DND-41 (cell line): ENCODE measurements around the gene ZNF275.

Experiments
- ATAC-seq: fragments of 200-7000 bp; cut with Tn5 transposase; 3 replicates; pipeline ENCODE4 v1.9.1; 2021; ENCODE audit warnings: low read depth; ENCODE audit not compliant: insufficient read depth
- DNase-seq: peaks from one replicate; pipeline ENCODE4 v3.0.0-alpha.2; 2020
- H2AFZ ChIP-seq: 2 replicates; pipeline ENCODE4 v1.6.0; 2012; ENCODE audit warnings: low read depth, low read length
- H3K27ac ChIP-seq: 2 replicates; pipeline ENCODE4 v1.5.1; 2012; ENCODE audit warnings: low read length, inconsistent platforms
- H3K27me3 ChIP-seq: fragments of 200-600 bp; sonication (generic); 2 replicates; pipeline ENCODE4 v1.6.0; 2012; ENCODE audit warnings: low read length, mild to moderate bottlenecking, inconsistent platforms; ENCODE audit not compliant: insufficient read depth, poor library complexity
- H3K36me3 ChIP-seq: 2 replicates; pipeline ENCODE4 v1.5.1; 2012; ENCODE audit warnings: low read length, inconsistent platforms; ENCODE audit not compliant: insufficient read depth
- H3K4me1 ChIP-seq: 2 replicates; pipeline ENCODE4 v1.5.1; 2012; ENCODE audit warnings: mild to moderate bottlenecking, low read length; ENCODE audit not compliant: insufficient read depth
- H3K4me2 ChIP-seq: 2 replicates; pipeline ENCODE4 v1.6.0; 2012; ENCODE audit warnings: mild to moderate bottlenecking, moderate library complexity, low read length, inconsistent platforms; ENCODE audit not compliant: insufficient read depth
- H3K4me3 ChIP-seq, 2 experiments: fragments of 200-600 bp in 1 of 2; shearing (Covaris generic) in 1 of 2; 2 replicates each; pipeline ENCODE4 v1.5.1; 2012 to 2016; ENCODE audit warnings: inconsistent platforms in 2 of 2, low read length in 2 of 2, mild to moderate bottlenecking in 2 of 2, low read depth in 1 of 2, moderate library complexity in 1 of 2
- H3K79me2 ChIP-seq: 2 replicates; pipeline ENCODE4 v1.6.0; 2012; ENCODE audit warnings: low read length, inconsistent platforms; ENCODE audit not compliant: insufficient read depth
- H3K9ac ChIP-seq: 2 replicates; pipeline ENCODE4 v1.6.0; 2012; ENCODE audit warnings: low read depth, mild to moderate bottlenecking, inconsistent platforms, low read length, moderate library complexity
- H3K9me3 ChIP-seq: 2 replicates; pipeline ENCODE4 v1.5.1; 2012; ENCODE audit warnings: low read length, moderate library complexity, mild to moderate bottlenecking, inconsistent platforms; ENCODE audit not compliant: insufficient read depth, severe bottlenecking
- H4K20me1 ChIP-seq: 2 replicates; pipeline ENCODE4 v1.6.0; 2012; ENCODE audit warnings: low read length; ENCODE audit not compliant: insufficient read depth
- CTCF ChIP-seq: IDR thresholded peaks from 2 replicates; pipeline ENCODE4 v1.5.1; 2012; ENCODE audit warnings: borderline replicate concordance, low read length, moderate library complexity, mild to moderate bottlenecking; ENCODE audit not compliant: poor library complexity, severe bottlenecking; ENCODE audit errors: extremely low read depth
- EZH2 ChIP-seq: IDR thresholded peaks from 3 replicates; pipeline ENCODE4 v1.6.1; 2012; ENCODE audit warnings: borderline replicate concordance, low read depth, mild to moderate bottlenecking, moderate library complexity, low read length, inconsistent platforms; ENCODE audit not compliant: severe bottlenecking

The ZNF275 gene

GRCh38 chrX:153306527-153307115 is 27.3 kb upstream of the ZNF275 start:
- no peaks in the 10 kb centered on the region for H3K79me2 ChIP-seq
- no peak overlapping the region for H3K27ac ChIP-seq
- H2AFZ ChIP-seq: no peak overlapping the region
- no peaks in the 10 kb centered on the region for H3K36me3 ChIP-seq
- H3K9ac ChIP-seq: no peak overlapping the region
- no peak for TF ChIP-seq EZH2
- TF ChIP-seq CTCF: no peak
- no peak overlapping the region for H3K4me2 ChIP-seq
- no peaks in the 10 kb centered on the region for H3K4me1 ChIP-seq
- peaks cover 3% of the 10 kb centered on the region for H3K27me3 ChIP-seq
- no peaks in the 10 kb centered on the region for H4K20me1 ChIP-seq
- DNase-seq (no peak), ATAC-seq (no peak)
- H3K9me3 ChIP-seq: no peaks in the 10 kb centered on the region
- no peak overlapping the region for H3K4me3 ChIP-seq

GRCh38 chrX:153307276-153308178 is 26.4 kb upstream of the ZNF275 start:
- Histone ChIP-seq H3K4me1 (no peaks in the 10 kb centered on the region), H4K20me1 (no peaks in the 10 kb centered on the region), H3K4me3 (no peak overlapping the region), H3K27me3 (peaks cover 3% of the 10 kb centered on the region), H3K79me2 (no peaks in the 10 kb centered on the region), H2AFZ (no peak overlapping the region), H3K27ac (no peak overlapping the region), H3K9me3 (no peaks in the 10 kb centered on the region), H3K9ac (no peak overlapping the region), H3K4me2 (no peak overlapping the region), H3K36me3 (no peaks in the 10 kb centered on the region)
- no peak for TF ChIP-seq CTCF
- TF ChIP-seq EZH2: no peak
- no peak for ATAC-seq
- no peak for DNase-seq

GRCh38 chrX:153310901-153311300 is 23.1 kb upstream of the ZNF275 start:
- Histone ChIP-seq H3K4me1 (no peaks in the 10 kb centered on the region), H3K27me3 (peaks cover 3% of the 10 kb centered on the region), H3K27ac (no peak overlapping the region), H3K9ac (no peak overlapping the region), H3K4me3 (no peak overlapping the region), H4K20me1 (no peaks in the 10 kb centered on the region), H3K9me3 (no peaks in the 10 kb centered on the region), H3K36me3 (no peaks in the 10 kb centered on the region), H3K79me2 (no peaks in the 10 kb centered on the region), H2AFZ (no peak overlapping the region), H3K4me2 (no peak overlapping the region)
- TF ChIP-seq CTCF: no peak
- TF ChIP-seq EZH2: no peak
- DNase-seq: no peak
- no peak for ATAC-seq
